Activated naive CD4-positive, alpha-beta T cell treated with anti-CD3 and anti-CD28 coated beads, Interleukin-2, amount 10 ng/mL, durations not matched to agents 5 hours and 36 hours (primary cell): ENCODE data around the gene TSPY10. TPM values are rescaled to one million over a fixed set of nuclear protein-coding genes. Genes with fewer than 3 reads are reported as not detected.

Source experiments
- total RNA-seq, 2 experiments: library from RNA; stranded (reverse); gene quantifications; one replicate each; pipeline ENCODE4 v1.2.3, GENCODE V29; 2021

Gene TSPY10
- total RNA-seq = not detected

GRCh38 chrY:9527580-9527979 is at the start of gene TSPY10:
TSPY10 (plus strand) TSS chrY:9527880; CDS start chrY:9527926, 46 bp downstream.

GRCh38 chrY:9486967-9487366 is 40.7 kb upstream of the TSPY10 start, which contains the start of gene TSPY9:
TSPY9 (plus strand) TSS chrY:9487267; CDS start chrY:9487313, 46 bp downstream.

Other genes with a start within 250 kb of the TSPY10 start
- gene TSPY4, start 190.4 kb upstream of the TSPY10 start, total RNA-seq = not detected
- not detected for gene TSPY8, start 170.1 kb upstream of the TSPY10 start, total RNA-seq
- gene TSPY3, start 129.5 kb upstream of the TSPY10 start, total RNA-seq = not detected
- not detected for gene TSPY1, start 60.9 kb upstream of the TSPY10 start, total RNA-seq
- gene TSPY9, start 40.6 kb upstream of the TSPY10 start, total RNA-seq = not detected